ENCODE results near the gene DDX49. TPM values are rescaled to one million over a fixed set of nuclear protein-coding genes. Genes with fewer than 3 reads are reported as not detected.

The DDX49 gene
- total and polyA plus RNA-seq, 2 of the 4 experiments (the other 2 are of a cell fraction) = 50.9 to 52.1 TPM

GRCh38 chr19:18955042-18955441 is 35.5 kb downstream of the DDX49 start:
- Histone ChIP-seq H3K4me3 (ENCODE audit: insufficient read depth, low read depth, low read length) (no peak overlapping the region), H2BK20ac (ENCODE audit: low read depth, low read length) (no peak overlapping the region), H2BK120ac (ENCODE audit: low read depth, low read length) (no peak overlapping the region), H3K4ac (ENCODE audit: low read depth, low read length) (no peak overlapping the region), H3K4me2 (ENCODE audit: low read depth, low read length) (no peak overlapping the region), H2BK15ac (ENCODE audit: low read depth, low read length) (no peak overlapping the region), H3K9me1 (ENCODE audit: insufficient read depth, low read length) (peaks cover 3% of the 10 kb centered on the region; the same call in 1 of the 2 replicates), H3K27me3 (ENCODE audit: control insufficient read depth, insufficient read depth, low read length) (0 out of 2 replicates have a peak, but pooled peaks cover 2% of the 10 kb centered on the region), H3K18ac (ENCODE audit: low read depth, low read length) (no peak overlapping the region), H3K9me3 (ENCODE audit: control insufficient read depth, insufficient read depth, low read length) (no peaks in the 10 kb centered on the region), H3K79me1 (ENCODE audit: low read depth in 1 of 2, low read length in 2 of 2) (no peaks in the 10 kb centered on the region), H3K36me3 (ENCODE audit: control insufficient read depth, insufficient read depth, low read length) (no peaks in the 10 kb centered on the region), H3K9ac (ENCODE audit: low read depth, low read length) (no peak overlapping the region), H3K56ac (ENCODE audit: extremely low read depth, insufficient read depth, low read length) (no peak overlapping the region), H4K5ac (ENCODE audit: low read depth, low read length) (no peak overlapping the region), H4K20me1 (ENCODE audit: insufficient read depth, low read length) (no peaks in the 10 kb centered on the region; the same call in 1 of the 2 replicates), H3K27ac (ENCODE audit: insufficient read depth, low read length) (no peak overlapping the region), H2AFZ (replicated peaks; ENCODE audit: low read length, poor library complexity) (no peak overlapping the region), H4K8ac (ENCODE audit: low read depth in 2 of 2, low read length in 2 of 2) (no peak overlapping the region), H2BK5ac (ENCODE audit: low read depth, low read length, poor library complexity, severe bottlenecking) (no peak overlapping the region), H4K91ac (ENCODE audit: insufficient read depth, low read depth, low read length) (no peak overlapping the region), H3K14ac (replicated peaks; ENCODE audit: low read depth, low read length) (no peak overlapping the region), H3K23ac (ENCODE audit: low read depth, low read length) (no peak overlapping the region), H2AK9ac (replicated peaks; ENCODE audit: low read depth, low read length, poor library complexity) (no peak overlapping the region), H3K4me1 (ENCODE audit: control insufficient read depth, insufficient read depth, low read length) (no peaks in the 10 kb centered on the region), H2AK5ac (ENCODE audit: low read depth, low read length) (no peak overlapping the region)
- BruUV-seq (replicated peaks) = TSS peak; percentile 53
- dilution Hi-C loops (cut with HindIII; ENCODE audit: low sequenced_read_pairs, unreplicated experiment) (no loop called here), intact Hi-C loops (cut with micrococcal nuclease) (no loop called here), in situ Hi-C loops (cut with MboI; ENCODE audit: low sequenced_read_pairs) (no loop called here)
- ChIA-PET CTCF (no interaction called here), POLR2A (ENCODE audit: unreplicated experiment) (no interaction called here)
- DNase-seq (no peak), ATAC-seq (ENCODE audit: low read depth) (no peak)
- TF ChIP-seq RAD21 (IDR thresholded peaks at IDR 0.05; ENCODE audit: low read length) (no peak), RFX5 (IDR thresholded peaks at IDR 0.05; ENCODE audit: low read depth, low read length) (no peak), POLR2A (IDR thresholded peaks at IDR 0.05; ENCODE audit: low read depth, low read length) (no peak), NFE2L2 (IDR thresholded peaks at IDR 0.05; ENCODE audit: low read depth, low read length) (no peak), BHLHE40 (IDR thresholded peaks at IDR 0.05; ENCODE audit: low read depth, low read length) (no peak), RCOR1 (IDR thresholded peaks at IDR 0.05; ENCODE audit: insufficient replicate concordance, low read length) (no peak), MAZ (IDR thresholded peaks at IDR 0.05; ENCODE audit: borderline replicate concordance, low read depth, low read length) (no peak), MXI1 (IDR thresholded peaks at IDR 0.05; ENCODE audit: borderline replicate concordance, low read depth, low read length) (no peak), SMC3 (IDR thresholded peaks at IDR 0.05; ENCODE audit: low read depth, low read length) (no peak), FOS (IDR thresholded peaks at IDR 0.05; ENCODE audit: low read depth, low read length) (no peak)
- WGBS, 2 experiments (ENCODE audit: extremely low coverage in 2 of 2, insufficient read length in 1 of 2) = 100% methylated on average over 2 of the region's 2 CpGs
